Thyroid gland (tissue), 4 donors: ENCODE measurements around the gene VPS51.

Experiments
- POLR2A ChIP-seq, 2 donors: fragments of 450-650 bp; IDR thresholded peaks; one replicate each; pipeline ENCODE4 v1.6.1; 2017; ENCODE audit warnings: antibody characterized with exemption in 2 of 2, mild to moderate bottlenecking in 2 of 2, moderate library complexity in 1 of 2
- TF ChIP-seq, protein P1 (sequence below), 6 experiments: fragments of 200-600 bp in 3 of 6; fragments of 450-650 bp in 3 of 6; sonication (generic) in 3 of 6; IDR thresholded peaks; one replicate each; pipeline ENCODE4 v1.5.1; 2016 to 2019; ENCODE audit warnings: antibody characterized with exemption in 6 of 6, mild to moderate bottlenecking in 2 of 6, inconsistent platforms in 1 of 6, moderate library complexity in 1 of 6

- TF ChIP-seq, protein P1, sequence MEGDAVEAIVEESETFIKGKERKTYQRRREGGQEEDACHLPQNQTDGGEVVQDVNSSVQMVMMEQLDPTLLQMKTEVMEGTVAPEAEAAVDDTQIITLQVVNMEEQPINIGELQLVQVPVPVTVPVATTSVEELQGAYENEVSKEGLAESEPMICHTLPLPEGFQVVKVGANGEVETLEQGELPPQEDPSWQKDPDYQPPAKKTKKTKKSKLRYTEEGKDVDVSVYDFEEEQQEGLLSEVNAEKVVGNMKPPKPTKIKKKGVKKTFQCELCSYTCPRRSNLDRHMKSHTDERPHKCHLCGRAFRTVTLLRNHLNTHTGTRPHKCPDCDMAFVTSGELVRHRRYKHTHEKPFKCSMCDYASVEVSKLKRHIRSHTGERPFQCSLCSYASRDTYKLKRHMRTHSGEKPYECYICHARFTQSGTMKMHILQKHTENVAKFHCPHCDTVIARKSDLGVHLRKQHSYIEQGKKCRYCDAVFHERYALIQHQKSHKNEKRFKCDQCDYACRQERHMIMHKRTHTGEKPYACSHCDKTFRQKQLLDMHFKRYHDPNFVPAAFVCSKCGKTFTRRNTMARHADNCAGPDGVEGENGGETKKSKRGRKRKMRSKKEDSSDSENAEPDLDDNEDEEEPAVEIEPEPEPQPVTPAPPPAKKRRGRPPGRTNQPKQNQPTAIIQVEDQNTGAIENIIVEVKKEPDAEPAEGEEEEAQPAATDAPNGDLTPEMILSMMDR (IDR thresholded peaks at IDR 0.05): no peak
- TF ChIP-seq POLR2A (IDR thresholded peaks at IDR 0.05): no peak
Measured at GRCh38 chr11:65114538-65115171, 18.6 kb downstream of the VPS51 start.
